K562 (cell line): ENCODE measurements around the gene KLHL14. TPM values are rescaled to one million over a fixed set of nuclear protein-coding genes. Genes with fewer than 3 reads are reported as not detected.

Experiments used
- ATAC-seq: fragments of 200-7000 bp; cut with Tn5 transposase; 3 replicates; pipeline ENCODE4 v1.9.1; 2020; ENCODE audit warnings: moderate library complexity
- BruUV-seq: library from RNA; stranded (reverse); fragments of 400-500 nt; replicated peaks from 2 replicates; lab custom pipeline; 2021; lab: Mats Ljungman, UMichigan
- CTCF ChIA-PET: fragments of 300-600 bp; formaldehyde crosslinking; extraction: SDS; loops from one replicate; lab custom pipeline; 2021; ENCODE audit warnings: low intra/inter-chr PET ratio; lab: Yijun Ruan, JAX
- POLR2A ChIA-PET: fragments of 300-600, 350-650 bp; sonication (Branson Sonifier 250); formaldehyde crosslinking; extraction: SDS; loops from one replicate; lab custom pipeline; 2021; ENCODE audit warnings: antibody characterized with exemption, inconsistent platforms; lab: Yijun Ruan, JAX
- DNase-seq, 4 experiments: peaks; one replicate each; pipeline versions ENCODE4 v3.0.0 to v3.0.0-alpha.2; 2011 to 2018; ENCODE audit warnings: low spot score in 3 of 4, mixed read lengths in 3 of 4; ENCODE audit errors: extremely low read depth in 1 of 4
- FAIRE-seq: peaks from 2 replicates; lab custom pipeline; 2011; peaks lifted over from hg19 to GRCh38; lab: Jason Lieb, UNC
- H2AFZ ChIP-seq: 2 replicates; pipeline ENCODE4 v1.6.0; 2011; ENCODE audit warnings: low read depth, low read length, control low read depth, inconsistent platforms
- H3K27ac ChIP-seq: fragments of 200-600 bp; 3 replicates; pipeline ENCODE4 v1.8.0; 2011; ENCODE audit warnings: low read depth, mild to moderate bottlenecking, control low read depth, inconsistent platforms, low read length, moderate library complexity, mixed read lengths; ENCODE audit errors: extremely low read depth
- H3K27me3 ChIP-seq, 2 experiments: fragments of 300-600 bp in 1 of 2; 2 replicates in 1 of 2; 3 replicates in 1 of 2; pipeline versions ENCODE4 v1.6.0 to v1.8.0; 2011; ENCODE audit warnings: inconsistent platforms in 2 of 2, low read length in 2 of 2, mild to moderate bottlenecking in 1 of 2, mixed read lengths in 1 of 2, moderate library complexity in 1 of 2; ENCODE audit not compliant: control insufficient read depth in 2 of 2, insufficient read depth in 2 of 2
- H3K36me3 ChIP-seq: fragments of 300-600 bp; 3 replicates; pipeline ENCODE4 v1.8.0; 2011; ENCODE audit warnings: mild to moderate bottlenecking, low read length, inconsistent platforms; ENCODE audit not compliant: control insufficient read depth, insufficient read depth
- H3K4me1 ChIP-seq, 2 experiments: fragments of 200-600 bp in 1 of 2; replicated peaks in 1 of 2; 2 replicates in 1 of 2; 3 replicates in 1 of 2; pipeline versions ENCODE4 v1.5.1 to v1.8.0; 2011; ENCODE audit warnings: inconsistent platforms in 2 of 2, low read length in 2 of 2, mild to moderate bottlenecking in 1 of 2, mixed read lengths in 1 of 2, moderate library complexity in 1 of 2; ENCODE audit not compliant: control insufficient read depth in 2 of 2, insufficient read depth in 2 of 2
- H3K4me2 ChIP-seq: 2 replicates; pipeline ENCODE4 v1.6.1; 2011; ENCODE audit warnings: low read length, control low read depth, inconsistent platforms, mixed read lengths; ENCODE audit not compliant: insufficient read depth
- H3K4me3 ChIP-seq: fragments of 200-600 bp; sonication (generic), shearing (Covaris generic); 2 replicates; pipeline ENCODE4 v1.5.1; 2016; ENCODE audit warnings: control low read depth, inconsistent platforms
- H3K79me2 ChIP-seq: fragments of 200-600 bp; 3 replicates; pipeline ENCODE4 v1.8.0; 2011; ENCODE audit warnings: low read length, inconsistent platforms; ENCODE audit not compliant: control insufficient read depth, insufficient read depth
- H3K9ac ChIP-seq, 2 experiments: 2 replicates each; pipeline versions ENCODE4 v1.6.0 to v1.6.1; 2011; ENCODE audit warnings: low read depth in 2 of 2, low read length in 2 of 2, control low read depth in 1 of 2, inconsistent platforms in 1 of 2, mild to moderate bottlenecking in 1 of 2, mixed read lengths in 1 of 2; ENCODE audit not compliant: insufficient read depth in 1 of 2
- H3K9me1 ChIP-seq: one replicate; pipeline ENCODE4 v1.6.0; 2011; ENCODE audit warnings: inconsistent platforms, mild to moderate bottlenecking, low read length, moderate library complexity; ENCODE audit not compliant: control insufficient read depth, insufficient read depth
- H3K9me3 ChIP-seq: replicated peaks from 2 replicates; pipeline ENCODE4 v1.5.1; 2011; ENCODE audit warnings: low read depth, low read length, inconsistent platforms; ENCODE audit not compliant: control insufficient read depth, insufficient read depth
- H4K20me1 ChIP-seq: replicated peaks from 2 replicates; pipeline ENCODE4 v1.6.1; 2011; ENCODE audit warnings: low read length, inconsistent platforms, mixed read lengths; ENCODE audit not compliant: control insufficient read depth, insufficient read depth
- ATF7 ChIP-seq: fragments of 450-650 bp; IDR thresholded peaks from 2 replicates; pipeline ENCODE4 v1.7.1; 2014; ENCODE audit warnings: mild to moderate bottlenecking, moderate library complexity
- CTBP1 ChIP-seq: fragments of 450-650 bp; IDR thresholded peaks from 2 replicates; pipeline ENCODE4 v1.6.1; 2016; ENCODE audit warnings: borderline replicate concordance
- ESRRB ChIP-seq: fragments of 250-450 bp; sonication (Bioruptor Pico); IDR thresholded peaks from 2 replicates; pipeline ENCODE4 v1.5.0; 2020; ENCODE audit warnings: mild to moderate bottlenecking, moderate library complexity, borderline replicate concordance
- ETV5 ChIP-seq: sonication (generic); formaldehyde crosslinking; IDR thresholded peaks from 2 replicates; pipeline ENCODE4 v1.4.0; 2020; ENCODE audit warnings: low read depth, mild to moderate bottlenecking, missing genetic modification reagents
- PHF21A ChIP-seq: fragments of 450-650 bp; IDR thresholded peaks from 2 replicates; pipeline ENCODE4 v1.6.1; 2017; ENCODE audit warnings: low read depth, borderline replicate concordance
- RAD21 ChIP-seq, 2 experiments: fragments of 250-450 bp in 1 of 2; fragments of 450-650 bp in 1 of 2; sonication (Bioruptor Pico) in 1 of 2; formaldehyde crosslinking in 1 of 2; IDR thresholded peaks in 1 of 2; conservative IDR thresholded peaks in 1 of 2; 2 replicates each; pipeline versions ENCODE4 v1.4.0 to v1.8.0; 2020 to 2022; ENCODE audit warnings: mild to moderate bottlenecking in 2 of 2, moderate library complexity in 1 of 2
- TSC22D4 ChIP-seq: fragments of 450-650 bp; IDR thresholded peaks from 2 replicates; pipeline ENCODE4 v1.6.1; 2016; ENCODE audit warnings: missing genetic modification characterization, missing biosample characterization, control low read depth
- ZNF41 ChIP-seq: fragments of 250-450 bp; sonication (Bioruptor Pico); conservative IDR thresholded peaks from 2 replicates; pipeline ENCODE4 v1.4.0; 2020; ENCODE audit warnings: mild to moderate bottlenecking
- WGBS: fragments of 100-300 bp; shearing (Covaris generic); methylation state at CpG from one replicate; pipeline ENCODE4 v1.1.6; 2016; ENCODE audit warnings: low coverage, mixed read lengths; ENCODE audit not compliant: insufficient coverage; ENCODE audit errors: missing lambda C conversion rate; 5-methylcytosine and 5-hydroxymethylcytosine counted together
- in situ Hi-C: fragments of 300-500 bp; cut with MboI; formaldehyde crosslinking; loops from 4 replicates; pipeline ENCODE4 v1.15.0; 2018; ENCODE audit warnings: inconsistent platforms, mixed read lengths
- intact Hi-C: fragments of 100-400 bp; cut with micrococcal nuclease; formaldehyde crosslinking; loops from 2 replicates; pipeline ENCODE4 v1.14.2; 2022
- polyA plus RNA-seq, 8 experiments: library from polyadenylated mRNA; depleted of rRNA in 4 of 8; stranded (reverse) in 5 of 8; unstranded in 3 of 8; fragments of >200 nt; fragmentation: Nextera tagmentation in 2 of 8; fragmentation: Illumina TruSeq in 1 of 8; extraction: Ambion mirVana in 2 of 8; extraction: Trizol in 1 of 8; gene quantifications; 2 replicates each; pipeline versions ENCODE4 v1.2.1 to v1.2.3, GENCODE V29; 2011 to 2014; ENCODE audit warnings: inconsistent platforms in 1 of 8, missing spikeins in 1 of 8
- total RNA-seq, 7 experiments: library from RNA; depleted of rRNA in 6 of 7; stranded (reverse); fragments of >200 nt in 6 of 7; fragmentation: Illumina TruSeq in 2 of 7; extraction: Trizol in 2 of 7; gene quantifications; 2 replicates each; pipeline versions ENCODE4 v1.2.1 to v1.2.3, GENCODE V29; 2011 to 2021; ENCODE audit warnings: low replicate concordance in 1 of 7
- TF ChIP-seq, protein P1 (sequence below): fragments of 250-450 bp; sonication (Bioruptor Pico); IDR thresholded peaks from 2 replicates; pipeline ENCODE4 v1.8.0; 2021; ENCODE audit warnings: moderate library complexity, mild to moderate bottlenecking, inconsistent platforms

KLHL14 gene
- total and polyA plus RNA-seq, 9 of the 15 experiments (the other 6 are each of a cell fraction or from before 2014, with no cell fraction given), result not detected

DNA sequence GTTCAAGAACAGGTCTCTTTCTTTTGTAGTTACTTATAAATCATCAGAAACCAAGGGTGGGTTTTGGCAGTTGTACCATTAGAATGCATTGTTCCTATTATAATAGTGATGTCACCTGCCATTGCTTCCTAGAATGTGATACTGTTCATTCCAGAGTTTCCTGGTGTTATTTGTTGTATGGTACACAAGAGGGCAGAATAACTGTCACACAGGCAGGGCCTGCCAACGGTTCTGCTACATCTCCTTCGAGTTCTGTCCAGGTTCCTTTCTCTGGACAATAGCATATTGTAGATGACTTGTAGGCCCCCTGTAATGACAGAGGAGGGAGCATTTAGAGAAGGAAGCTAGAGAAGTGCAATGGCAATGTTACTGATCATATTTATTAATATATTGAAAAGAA lies 98.3 kb downstream of the KLHL14 start (continued):
- TF ChIP-seq, protein P1, sequence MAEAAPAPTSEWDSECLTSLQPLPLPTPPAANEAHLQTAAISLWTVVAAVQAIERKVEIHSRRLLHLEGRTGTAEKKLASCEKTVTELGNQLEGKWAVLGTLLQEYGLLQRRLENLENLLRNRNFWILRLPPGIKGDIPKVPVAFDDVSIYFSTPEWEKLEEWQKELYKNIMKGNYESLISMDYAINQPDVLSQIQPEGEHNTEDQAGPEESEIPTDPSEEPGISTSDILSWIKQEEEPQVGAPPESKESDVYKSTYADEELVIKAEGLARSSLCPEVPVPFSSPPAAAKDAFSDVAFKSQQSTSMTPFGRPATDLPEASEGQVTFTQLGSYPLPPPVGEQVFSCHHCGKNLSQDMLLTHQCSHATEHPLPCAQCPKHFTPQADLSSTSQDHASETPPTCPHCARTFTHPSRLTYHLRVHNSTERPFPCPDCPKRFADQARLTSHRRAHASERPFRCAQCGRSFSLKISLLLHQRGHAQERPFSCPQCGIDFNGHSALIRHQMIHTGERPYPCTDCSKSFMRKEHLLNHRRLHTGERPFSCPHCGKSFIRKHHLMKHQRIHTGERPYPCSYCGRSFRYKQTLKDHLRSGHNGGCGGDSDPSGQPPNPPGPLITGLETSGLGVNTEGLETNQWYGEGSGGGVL (CRISPR knock-in tag), result no peak
- TF ChIP-seq PHF21A (no peak), TSC22D4 (tag) (no peak), ETV5 (CRISPR knock-in tag) (no peak), CTBP1 (no peak)

DNA sequence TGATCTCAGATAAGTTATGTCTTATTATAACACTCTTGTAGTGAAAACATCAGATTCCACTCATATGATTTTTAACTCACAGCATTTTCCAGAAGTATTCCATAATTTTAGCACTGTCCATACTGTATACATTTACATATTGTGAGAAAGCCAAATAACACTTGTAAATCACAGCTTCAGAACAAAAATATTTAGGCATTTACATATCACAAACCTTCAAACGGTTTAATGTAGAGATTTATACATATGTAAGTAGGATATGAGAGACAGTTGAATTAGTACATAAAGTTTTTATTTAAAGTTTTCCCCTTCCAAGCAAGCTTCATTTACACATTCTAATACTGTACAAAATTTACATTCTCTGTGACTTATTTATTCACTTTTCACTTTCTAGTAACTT lies 100.4 kb downstream of the KLHL14 start:
- Histone ChIP-seq H3K27ac (no peak overlapping the region), H4K20me1 (no peaks in the 10 kb centered on the region), H3K36me3 (no peaks in the 10 kb centered on the region), H3K27me3 (no peaks in the 10 kb centered on the region), H3K4me1 (no peaks in the 10 kb centered on the region), H2AFZ (no peak overlapping the region), H3K9me3 (no peaks in the 10 kb centered on the region), H3K4me2 (no peak overlapping the region), H3K4me3 (no peak overlapping the region), H3K9ac (no peak overlapping the region), H3K9me1 (no peaks in the 10 kb centered on the region), H3K79me2 (no peaks in the 10 kb centered on the region)
- CTCF ChIA-PET, result no interaction called here
- POLR2A ChIA-PET, result no interaction called here
- 0% methylated on average over 1 of the region's 1 CpG for WGBS
- intact Hi-C loops, result no loop called here
- no TSS peak for BruUV-seq
- TF ChIP-seq RAD21 (CRISPR knock-in tag; conservative IDR thresholded peaks at IDR 0.05 in 1 of 2, IDR thresholded peaks at IDR 0.05 in 1 of 2) (no peak), ESRRB (no peak), ZNF41 (CRISPR knock-in tag) (no peak), ATF7 (no peak)
- no peak for FAIRE-seq
- in situ Hi-C loops, result no loop called here
- ATAC-seq, result no peak
- DNase-seq, result no peak
